ENCODE results near the gene ATP2A3.

Gene ATP2A3

GRCh38 chr17:3919123-3919624 is 45.1 kb downstream of the ATP2A3 start:
- Histone ChIP-seq H3K27me3 (ENCODE audit: control insufficient read depth, insufficient read depth, low read length) (no peaks in the 10 kb centered on the region), H3K4me3 (ENCODE audit: low read depth, low read length) (no peak overlapping the region), H3K9me3 (ENCODE audit: control insufficient read depth, insufficient read depth, low read length) (no peaks in the 10 kb centered on the region), H3K9ac (ENCODE audit: low read depth, low read length) (no peak overlapping the region), H3K4me1 (ENCODE audit: control insufficient read depth, insufficient read depth, low read length) (no peaks in the 10 kb centered on the region), H3K36me3 (ENCODE audit: control insufficient read depth, insufficient read depth, low read length) (no peaks in the 10 kb centered on the region)

DNA sequence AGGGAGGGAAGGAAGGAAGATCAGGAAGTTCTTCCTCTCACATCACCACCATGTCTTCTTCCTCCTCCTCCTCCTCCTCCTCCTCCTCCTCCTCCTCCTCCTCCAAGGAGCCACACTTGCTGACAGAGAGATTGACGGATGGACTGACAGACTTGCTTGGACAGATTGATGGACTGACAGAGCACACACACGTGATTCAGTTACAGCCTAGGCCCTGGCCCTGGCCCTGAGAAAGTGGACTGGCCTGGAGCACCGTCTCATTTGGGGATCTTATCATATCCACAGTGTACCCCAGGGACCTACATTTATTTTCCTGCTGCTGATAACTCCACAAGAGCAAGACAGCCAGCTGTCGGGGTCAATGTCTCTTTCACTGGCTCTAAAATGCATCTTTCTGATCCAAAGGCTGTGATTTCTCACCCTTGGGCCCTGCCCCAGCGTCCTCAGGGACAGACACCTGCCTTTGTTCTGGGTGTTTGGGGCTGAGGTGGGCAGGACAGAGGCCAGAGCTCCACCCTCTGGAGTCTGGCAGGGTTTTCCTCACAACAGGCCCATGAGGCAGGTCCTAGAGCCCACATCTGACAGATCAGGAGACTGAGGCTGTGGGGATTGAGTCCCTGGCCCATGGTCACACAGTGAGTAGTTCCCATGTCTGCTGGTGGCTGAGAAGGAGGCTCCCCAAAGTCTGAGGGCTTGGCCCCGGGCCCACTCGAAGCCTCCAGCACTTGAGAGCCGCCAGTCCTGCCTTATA is 45.7 kb downstream of the ATP2A3 start:
- Histone ChIP-seq H3K9me3 (ENCODE audit: control insufficient read depth, insufficient read depth, low read length) (no peaks in the 10 kb centered on the region), H3K27me3 (ENCODE audit: control insufficient read depth, insufficient read depth, low read length) (no peaks in the 10 kb centered on the region), H3K9ac (ENCODE audit: low read depth, low read length) (no peak overlapping the region), H3K4me3 (ENCODE audit: low read depth, low read length) (no peak overlapping the region), H3K36me3 (ENCODE audit: control insufficient read depth, insufficient read depth, low read length) (no peaks in the 10 kb centered on the region), H3K4me1 (ENCODE audit: control insufficient read depth, insufficient read depth, low read length) (no peaks in the 10 kb centered on the region)

DNA sequence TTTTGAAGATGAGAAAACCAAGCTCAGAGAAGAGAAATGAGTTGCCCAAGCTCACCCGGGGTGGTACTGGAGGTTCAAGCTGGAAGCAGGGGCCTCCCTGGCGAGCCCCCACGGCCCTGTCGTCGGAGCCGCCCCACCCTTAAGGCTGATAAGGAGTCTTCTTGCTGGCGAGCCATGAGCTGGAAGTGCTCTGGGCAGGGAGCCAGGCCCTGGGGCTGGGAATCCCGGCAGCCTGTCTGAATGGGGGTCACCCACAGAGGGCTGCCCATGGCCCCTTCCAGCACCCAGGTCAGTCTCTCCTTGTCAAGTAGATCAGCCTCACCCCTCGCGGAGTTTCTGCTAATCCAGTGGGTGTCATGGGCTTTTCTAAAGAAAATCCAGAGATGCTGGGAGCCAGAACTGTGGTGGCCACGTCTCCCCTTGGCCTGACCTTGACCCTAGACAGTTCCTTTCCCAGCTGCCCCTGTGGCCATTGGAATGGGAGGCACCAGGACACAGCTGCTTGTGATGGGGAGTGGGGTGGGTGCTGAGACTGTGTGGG is 46.8 kb downstream of the ATP2A3 start:
- no peaks in the 10 kb centered on the region for H3K36me3 ChIP-seq (ENCODE audit: control insufficient read depth, insufficient read depth, low read length)
- no peaks in the 10 kb centered on the region for H3K27me3 ChIP-seq (ENCODE audit: control insufficient read depth, insufficient read depth, low read length)
- H3K9me3 ChIP-seq (ENCODE audit: control insufficient read depth, insufficient read depth, low read length), result no peaks in the 10 kb centered on the region
- H3K9ac ChIP-seq (ENCODE audit: low read depth, low read length), result no peak overlapping the region
- H3K4me1 ChIP-seq (ENCODE audit: control insufficient read depth, insufficient read depth, low read length), result no peaks in the 10 kb centered on the region
- H3K4me3 ChIP-seq (ENCODE audit: low read depth, low read length), result no peak overlapping the region

DNA sequence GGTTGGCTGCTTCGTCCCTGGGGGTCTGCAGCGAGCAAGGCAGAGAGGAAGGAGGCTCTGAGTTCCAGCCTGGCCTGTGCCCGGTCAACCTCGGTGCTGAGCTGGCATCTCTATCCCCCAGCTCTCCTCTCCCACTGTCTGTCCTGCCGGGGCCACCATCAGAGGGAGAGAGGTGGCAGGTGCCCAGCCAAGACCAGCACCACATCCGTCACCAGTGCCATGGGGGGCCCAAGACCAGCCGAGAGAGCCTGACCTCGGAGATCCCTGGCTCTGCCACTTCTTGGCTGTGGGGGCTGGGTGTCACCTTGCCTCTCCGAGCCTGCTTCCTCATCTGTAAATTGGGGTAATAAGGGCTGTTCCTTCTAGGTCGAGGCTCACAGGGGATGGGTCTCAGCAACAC is 47.4 kb downstream of the ATP2A3 start:
- Histone ChIP-seq H3K4me1 (ENCODE audit: control insufficient read depth, insufficient read depth, low read length) (no peaks in the 10 kb centered on the region), H3K4me3 (ENCODE audit: low read depth, low read length) (no peak overlapping the region), H3K36me3 (ENCODE audit: control insufficient read depth, insufficient read depth, low read length) (no peaks in the 10 kb centered on the region), H3K9ac (ENCODE audit: low read depth, low read length) (no peak overlapping the region), H3K27me3 (ENCODE audit: control insufficient read depth, insufficient read depth, low read length) (no peaks in the 10 kb centered on the region), H3K9me3 (ENCODE audit: control insufficient read depth, insufficient read depth, low read length) (no peaks in the 10 kb centered on the region)

GRCh38 chr17:3915995-3916696 is 48.1 kb downstream of the ATP2A3 start, which contains the start of gene P2RX1:
P2RX1 (minus strand) TSS chr17:3916465; CDS start chr17:3916225, 240 bp downstream.
- H3K4me3 ChIP-seq (ENCODE audit: low read depth, low read length), result no peak within 1 kb of the TSS
- peaks cover under 1% of the 10 kb centered on the region for H3K36me3 ChIP-seq (ENCODE audit: control insufficient read depth, insufficient read depth, low read length)
- no peaks in the 10 kb centered on the region for H3K9me3 ChIP-seq (ENCODE audit: control insufficient read depth, insufficient read depth, low read length)
- H3K27me3 ChIP-seq (ENCODE audit: control insufficient read depth, insufficient read depth, low read length), result no peaks in the 10 kb centered on the region
- H3K9ac ChIP-seq (ENCODE audit: low read depth, low read length), result no peak within 1 kb of the TSS
- no peaks in the 10 kb centered on the region for H3K4me1 ChIP-seq (ENCODE audit: control insufficient read depth, insufficient read depth, low read length)

- Histone ChIP-seq H3K4me3 (ENCODE audit: low read depth, low read length) (no peak overlapping the region), H3K9ac (ENCODE audit: low read depth, low read length) (no peak overlapping the region), H3K36me3 (ENCODE audit: control insufficient read depth, insufficient read depth, low read length) (peaks cover 3% of the 10 kb centered on the region), H3K4me1 (ENCODE audit: control insufficient read depth, insufficient read depth, low read length) (no peaks in the 10 kb centered on the region), H3K9me3 (ENCODE audit: control insufficient read depth, insufficient read depth, low read length) (no peaks in the 10 kb centered on the region), H3K27me3 (ENCODE audit: control insufficient read depth, insufficient read depth, low read length) (no peaks in the 10 kb centered on the region)
Measured at GRCh38 chr17:3915581-3915994, 48.6 kb downstream of the ATP2A3 start.

DNA sequence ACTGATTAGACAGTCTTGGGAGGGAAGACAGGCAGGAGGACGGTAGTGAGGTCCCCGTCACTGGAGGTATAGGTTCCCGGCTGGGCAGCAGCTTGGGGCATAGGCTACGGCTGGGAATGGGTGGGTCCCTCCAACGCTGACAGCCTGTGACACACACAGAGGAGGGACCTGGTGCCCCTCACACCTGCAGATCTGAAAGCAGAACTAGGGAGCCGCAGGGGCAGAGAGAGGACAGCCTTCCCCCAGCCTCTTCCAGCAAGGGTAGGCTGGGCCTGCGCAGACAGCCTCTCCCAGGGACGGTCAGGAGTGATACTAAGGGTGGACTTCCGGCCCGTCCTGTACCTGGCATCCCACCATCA is 49.9 kb downstream of the ATP2A3 start:
- no peak overlapping the region for H3K4me3 ChIP-seq (ENCODE audit: low read depth, low read length)

DNA sequence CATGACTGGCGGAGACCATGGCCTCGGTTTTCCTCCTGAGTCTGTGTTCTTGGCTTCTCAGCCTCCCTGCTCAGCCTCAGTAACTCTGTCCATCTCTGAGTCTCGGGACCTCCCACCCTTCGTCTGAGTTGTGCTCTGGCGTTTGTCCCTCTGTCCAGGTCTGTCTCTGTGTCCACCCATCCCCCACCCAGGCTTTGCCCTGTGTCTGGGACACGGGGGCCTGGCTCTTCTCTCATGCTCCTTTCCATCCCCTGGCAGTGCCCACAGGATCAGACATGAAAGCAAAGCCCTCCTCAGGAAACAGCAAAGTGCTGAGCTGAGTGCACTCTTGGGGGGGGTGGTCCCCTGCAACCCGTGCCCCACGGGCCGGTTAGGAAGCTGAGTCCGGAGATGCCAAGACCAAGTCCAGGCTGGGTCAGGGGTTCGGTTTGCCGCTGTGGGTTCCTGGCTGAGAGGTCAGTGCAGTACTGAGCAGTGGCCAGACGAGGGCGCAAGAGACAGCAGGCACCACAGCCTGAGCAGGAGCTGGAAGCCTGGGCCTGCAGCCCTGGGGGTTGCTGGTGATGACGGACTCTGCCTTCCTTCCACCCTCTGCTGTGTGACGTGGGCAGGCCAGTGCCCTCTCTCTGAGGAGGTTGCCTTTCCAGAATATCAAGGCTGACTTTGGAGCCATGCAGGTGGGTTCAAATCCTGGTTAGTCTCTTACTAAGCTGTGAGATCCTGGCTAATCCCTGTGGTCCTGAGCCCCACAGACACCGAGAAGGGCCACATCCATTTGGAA is 50.5 kb downstream of the ATP2A3 start:
- no peak overlapping the region for H3K9ac ChIP-seq (ENCODE audit: low read depth, low read length)
- no peaks in the 10 kb centered on the region for H3K9me3 ChIP-seq (ENCODE audit: control insufficient read depth, insufficient read depth, low read length)
- H3K27me3 ChIP-seq (ENCODE audit: control insufficient read depth, insufficient read depth, low read length), result no peaks in the 10 kb centered on the region
- H3K4me1 ChIP-seq (ENCODE audit: control insufficient read depth, insufficient read depth, low read length), result no peaks in the 10 kb centered on the region
- H3K36me3 ChIP-seq (ENCODE audit: control insufficient read depth, insufficient read depth, low read length), result peaks cover 3% of the 10 kb centered on the region
- no peak overlapping the region for H3K4me3 ChIP-seq (ENCODE audit: low read depth, low read length)

More for the DNA sequence above, 49.9 kb downstream of the ATP2A3 start:
- Histone ChIP-seq H3K4me1 (ENCODE audit: control insufficient read depth, insufficient read depth, low read length) (no peaks in the 10 kb centered on the region), H3K9me3 (ENCODE audit: control insufficient read depth, insufficient read depth, low read length) (no peaks in the 10 kb centered on the region), H3K27me3 (ENCODE audit: control insufficient read depth, insufficient read depth, low read length) (no peaks in the 10 kb centered on the region), H3K9ac (ENCODE audit: low read depth, low read length) (no peak overlapping the region), H3K36me3 (ENCODE audit: control insufficient read depth, insufficient read depth, low read length) (peaks cover 3% of the 10 kb centered on the region)

- Histone ChIP-seq H3K27me3 (ENCODE audit: control insufficient read depth, insufficient read depth, low read length) (no peaks in the 10 kb centered on the region), H3K4me3 (ENCODE audit: low read depth, low read length) (no peak overlapping the region), H3K36me3 (ENCODE audit: control insufficient read depth, insufficient read depth, low read length) (peaks cover 3% of the 10 kb centered on the region), H3K4me1 (ENCODE audit: control insufficient read depth, insufficient read depth, low read length) (no peaks in the 10 kb centered on the region), H3K9me3 (ENCODE audit: control insufficient read depth, insufficient read depth, low read length) (no peaks in the 10 kb centered on the region), H3K9ac (ENCODE audit: low read depth, low read length) (no peak overlapping the region)
Measured at GRCh38 chr17:3912827-3913226, 51.4 kb downstream of the ATP2A3 start.

DNA sequence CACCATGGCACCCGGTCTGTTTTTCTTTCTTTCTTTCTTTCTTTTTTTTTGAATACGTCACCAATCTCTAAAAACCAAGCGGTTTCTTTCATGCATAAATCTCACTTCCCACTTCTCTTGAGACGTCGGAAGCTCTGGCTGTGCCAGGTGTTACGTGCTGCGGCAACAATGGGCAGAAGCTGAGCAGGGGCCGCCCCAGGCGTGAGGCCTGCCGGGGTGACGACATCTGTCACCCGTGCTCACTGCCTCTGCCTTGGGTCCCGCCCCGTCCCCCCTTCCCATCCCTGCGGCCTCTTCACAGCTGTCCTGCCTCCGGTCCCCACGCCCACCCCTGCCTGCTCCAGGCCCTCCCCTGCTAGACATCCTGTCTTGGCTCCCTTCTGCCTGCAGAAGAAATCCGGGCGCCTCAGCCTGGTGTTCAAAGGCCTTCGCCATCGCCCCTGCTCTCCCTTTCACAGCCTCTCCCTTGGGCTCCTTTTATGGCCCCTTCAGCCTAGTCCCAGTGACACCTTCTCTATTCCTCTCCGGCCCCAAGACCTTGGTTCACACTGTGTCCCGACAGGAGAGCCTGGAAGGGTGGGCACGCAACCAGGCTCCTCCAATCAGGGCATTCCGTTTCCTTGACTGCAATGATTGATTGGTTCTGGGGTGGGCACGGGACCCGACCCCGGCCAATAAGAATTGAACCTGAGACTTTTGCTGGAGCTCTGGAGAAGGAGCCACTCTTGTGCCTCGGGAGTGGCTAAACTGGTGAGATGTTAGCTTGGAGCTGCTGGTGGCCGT is 52.8 kb downstream of the ATP2A3 start:
- Histone ChIP-seq H3K36me3 (ENCODE audit: control insufficient read depth, insufficient read depth, low read length) (peaks cover 3% of the 10 kb centered on the region), H3K9ac (ENCODE audit: low read depth, low read length) (no peak overlapping the region), H3K4me1 (ENCODE audit: control insufficient read depth, insufficient read depth, low read length) (no peaks in the 10 kb centered on the region), H3K9me3 (ENCODE audit: control insufficient read depth, insufficient read depth, low read length) (no peaks in the 10 kb centered on the region), H3K27me3 (ENCODE audit: control insufficient read depth, insufficient read depth, low read length) (no peaks in the 10 kb centered on the region), H3K4me3 (ENCODE audit: low read depth, low read length) (no peak overlapping the region)

Measured in iPS-15b (cell line).